Measurements from ENCODE around the gene ELMO1.

Gene ELMO1

DNA sequence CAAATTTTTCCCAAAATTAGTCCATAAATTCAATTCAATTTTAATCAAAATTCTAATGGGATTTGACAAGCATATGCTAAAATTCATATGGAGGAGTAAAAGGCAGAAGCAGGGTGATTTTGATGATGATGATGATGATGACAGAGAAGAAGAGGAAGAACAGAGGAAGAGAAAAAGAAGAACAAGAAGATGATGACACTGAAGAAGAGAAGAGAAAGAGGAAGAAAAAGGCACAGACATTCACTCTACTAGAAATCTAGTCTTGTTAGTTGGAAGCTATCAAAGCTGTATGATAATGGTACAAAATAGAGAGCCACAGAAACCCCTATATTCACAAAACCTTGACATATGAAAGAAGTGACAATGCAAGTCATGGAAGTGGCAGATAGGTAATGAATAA, 157.9 kb downstream of the ELMO1 start:
- DNase-seq, result no peak

DNA sequence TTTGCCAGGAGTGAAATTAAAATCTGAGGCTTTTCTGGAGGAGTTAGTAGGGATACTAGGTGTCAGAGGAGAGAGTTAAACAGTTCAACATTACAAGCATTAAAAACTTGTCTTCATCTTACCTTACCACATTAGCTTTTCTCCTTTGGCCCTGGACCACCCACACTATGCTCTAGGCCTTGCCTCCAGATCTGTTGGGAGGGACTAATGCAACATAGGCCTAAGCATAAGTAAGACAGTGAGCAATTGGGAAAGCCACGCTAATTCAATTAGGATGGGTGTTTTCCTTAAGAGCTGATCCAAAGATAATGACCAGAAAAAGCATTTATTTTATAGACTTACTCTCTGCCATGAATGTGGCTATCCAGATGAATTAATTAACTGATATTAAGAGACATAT, 158.9 kb downstream of the ELMO1 start:
- no peak for DNase-seq

DNA sequence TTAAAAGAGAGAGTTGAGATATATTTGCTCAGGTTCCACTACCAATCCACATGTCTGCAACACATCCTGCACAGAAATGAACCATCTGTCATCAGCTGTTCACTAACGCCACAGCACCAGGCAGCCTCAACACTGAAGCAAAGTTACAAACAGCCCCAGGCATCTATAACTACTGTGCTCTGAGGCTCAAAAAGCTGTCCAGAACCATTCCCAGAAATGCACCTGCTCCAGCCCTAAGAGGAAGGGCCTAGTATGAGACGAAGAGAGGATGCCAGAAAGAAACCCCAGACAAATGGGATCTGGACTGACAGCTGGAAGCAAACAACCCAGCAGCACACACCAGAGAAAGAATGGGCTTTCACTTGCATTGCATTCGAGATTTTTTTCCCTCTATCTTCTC, 159.3 kb downstream of the ELMO1 start:
- peak; percentile 26 for DNase-seq

DNA sequence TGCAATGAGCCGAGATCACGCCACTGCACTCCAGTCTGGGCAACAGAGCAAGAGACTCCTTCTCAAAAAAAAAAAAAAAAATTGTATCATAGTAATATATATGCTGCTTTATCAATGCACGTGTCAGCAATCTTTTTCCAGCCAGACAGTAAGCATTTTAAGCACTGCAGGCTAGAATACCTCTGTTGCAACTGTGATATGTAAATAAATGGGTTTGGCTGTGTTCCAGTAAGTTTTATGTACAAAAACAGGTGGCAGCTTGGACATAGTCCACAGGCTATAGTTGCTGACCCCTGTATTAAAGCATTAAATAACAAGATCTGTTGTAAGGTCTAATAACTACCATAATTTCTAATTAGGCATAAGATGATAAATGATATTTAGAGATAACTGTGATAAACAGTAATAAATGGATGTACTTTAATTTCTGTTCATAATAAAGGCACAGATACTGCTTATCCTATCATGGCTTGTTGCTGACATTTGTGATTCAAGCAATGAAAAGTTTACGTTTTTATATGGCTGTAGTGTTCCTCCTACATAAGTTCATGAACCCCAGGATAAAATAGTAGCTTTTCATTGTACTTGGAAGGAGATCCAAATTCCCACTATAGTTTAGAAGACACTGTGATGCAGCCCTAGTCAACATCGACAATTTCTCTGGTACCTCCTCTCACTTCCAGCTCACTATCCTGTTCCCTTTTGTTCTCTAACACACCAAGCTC, 161.4 kb downstream of the ELMO1 start:
- no peak for DNase-seq

DNA sequence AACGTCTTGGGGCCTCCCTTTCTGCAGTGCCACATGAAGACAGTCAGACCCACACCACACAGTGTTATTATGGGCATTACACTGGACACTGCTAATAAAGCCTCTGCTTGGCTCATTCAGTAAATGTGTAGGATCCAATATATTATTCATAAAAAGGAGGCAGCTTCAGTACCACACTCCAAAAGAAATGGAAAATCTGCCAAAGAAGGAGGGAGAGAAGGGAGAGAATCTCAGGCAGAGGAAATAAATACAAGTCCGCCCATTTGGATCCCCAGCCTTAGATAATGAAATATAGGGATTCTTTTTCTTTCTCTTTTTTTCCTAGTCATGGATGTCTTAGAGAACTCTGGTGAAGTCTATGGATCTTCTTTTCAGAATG, 162.2 kb downstream of the ELMO1 start:
- DNase-seq, result no peak

DNA sequence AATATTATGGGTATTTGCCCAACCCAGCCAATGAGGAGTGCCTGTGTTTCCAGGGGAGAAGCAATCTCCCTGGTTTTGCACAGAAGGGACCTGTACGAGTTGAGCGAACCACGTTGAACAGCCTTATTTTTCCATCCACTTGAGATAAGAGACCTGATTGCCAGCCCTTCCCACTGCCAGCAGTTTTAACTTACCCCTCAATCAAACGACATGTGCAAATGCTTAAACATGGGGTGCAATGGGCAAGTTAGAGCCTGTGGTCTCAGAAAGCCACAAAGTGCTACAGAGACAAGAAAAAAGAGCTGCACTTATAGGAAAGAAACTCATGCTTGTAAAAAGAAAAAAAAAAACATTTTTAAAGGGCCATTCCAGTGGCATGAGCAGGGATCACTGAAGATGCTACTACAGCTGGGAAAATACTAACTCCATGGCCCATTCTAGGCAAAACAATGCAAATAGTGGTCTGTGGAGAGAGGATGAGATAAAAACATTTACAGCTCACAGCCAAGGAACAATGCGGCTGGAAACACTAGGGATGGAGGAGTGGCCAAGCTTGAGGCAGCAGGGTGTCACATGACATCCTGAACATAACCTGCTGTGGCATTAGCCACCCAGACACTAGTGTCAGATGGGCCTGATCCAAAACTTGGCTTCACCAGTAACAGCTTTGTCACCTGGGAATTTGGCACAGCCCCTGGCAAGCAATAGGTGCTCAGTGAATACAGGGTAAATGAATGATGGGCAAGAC, 162.8 kb downstream of the ELMO1 start:
- DNase-seq, result no peak

DNA sequence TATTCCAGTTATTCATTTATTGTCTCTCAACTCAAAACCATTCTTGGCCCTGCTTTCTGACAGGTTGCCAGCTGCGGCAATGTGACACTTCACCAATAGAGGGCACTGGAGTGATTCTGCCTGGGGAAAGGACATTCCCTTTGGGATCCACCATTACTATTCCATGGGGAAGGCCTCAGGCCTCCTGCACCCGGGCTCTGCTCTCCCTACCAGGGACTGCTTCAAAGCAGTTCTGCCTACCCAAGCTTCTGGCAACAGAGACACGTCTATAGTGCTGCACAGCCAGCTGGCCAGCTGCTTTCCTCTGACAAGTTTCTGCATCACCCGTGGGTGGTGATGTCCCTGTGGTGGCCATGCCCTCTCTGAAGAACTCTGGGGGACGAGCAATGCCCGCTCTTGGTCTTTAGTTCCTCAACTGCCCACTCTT, 163.8 kb downstream of the ELMO1 start:
- DNase-seq, result no peak

DNA sequence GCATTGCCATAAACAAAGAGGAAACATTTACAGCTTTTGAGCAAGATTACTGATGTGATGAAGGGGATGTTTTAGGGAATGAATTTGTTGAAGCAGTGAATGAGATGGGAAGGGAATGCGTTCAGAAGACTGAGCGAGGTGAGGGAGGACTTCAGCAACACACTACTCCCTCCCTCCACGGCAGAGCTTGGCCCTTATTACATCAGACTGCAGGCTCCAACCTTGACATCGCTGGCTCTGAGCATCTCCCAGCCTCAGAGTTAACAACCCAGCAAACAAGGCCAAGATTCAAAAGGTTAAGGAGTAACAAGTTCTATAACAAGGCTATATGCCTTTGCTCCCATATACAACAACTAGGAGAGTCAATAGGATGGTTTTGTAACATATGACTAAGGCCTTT, 164.4 kb downstream of the ELMO1 start:
- no peak for DNase-seq

DNA sequence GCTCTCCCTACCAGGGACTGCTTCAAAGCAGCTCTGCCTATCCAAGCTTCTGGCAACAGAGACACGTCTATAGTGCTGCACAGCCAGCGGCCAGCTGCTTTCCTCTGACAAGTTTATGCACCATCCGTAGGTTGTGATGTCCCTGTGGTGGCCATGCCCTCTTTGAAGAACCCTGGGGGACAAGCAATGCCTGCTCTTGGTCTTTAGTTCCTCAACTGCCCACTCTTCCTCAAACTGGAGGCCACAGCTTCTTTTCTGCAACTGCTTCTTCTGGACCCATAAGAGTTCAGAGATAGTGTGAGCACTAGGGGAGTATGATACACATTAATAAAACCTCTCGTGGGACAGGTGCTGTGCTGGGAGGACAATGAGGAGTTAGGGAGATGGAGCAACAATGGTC, 164.9 kb downstream of the ELMO1 start:
- no peak for DNase-seq

DNA sequence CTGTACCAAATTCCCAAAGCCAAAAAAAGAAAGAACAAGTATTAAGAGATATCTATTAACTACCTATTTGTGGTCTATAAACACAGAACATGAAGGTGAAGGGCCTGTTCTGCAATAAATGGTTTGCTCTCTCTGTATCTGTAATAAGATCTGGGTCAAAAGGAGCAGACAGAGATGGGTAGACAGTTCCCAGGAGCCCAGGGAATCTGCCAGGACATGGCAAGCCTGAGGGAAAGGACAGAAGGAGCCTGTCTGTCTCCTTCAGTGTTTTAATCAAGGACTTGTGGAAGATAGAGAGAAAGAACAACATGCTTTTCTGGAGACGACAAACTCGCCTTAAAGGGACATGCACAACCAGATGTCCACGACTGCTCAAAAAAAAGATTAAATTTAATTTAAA, 165.7 kb downstream of the ELMO1 start:
- no peak for DNase-seq

DNA sequence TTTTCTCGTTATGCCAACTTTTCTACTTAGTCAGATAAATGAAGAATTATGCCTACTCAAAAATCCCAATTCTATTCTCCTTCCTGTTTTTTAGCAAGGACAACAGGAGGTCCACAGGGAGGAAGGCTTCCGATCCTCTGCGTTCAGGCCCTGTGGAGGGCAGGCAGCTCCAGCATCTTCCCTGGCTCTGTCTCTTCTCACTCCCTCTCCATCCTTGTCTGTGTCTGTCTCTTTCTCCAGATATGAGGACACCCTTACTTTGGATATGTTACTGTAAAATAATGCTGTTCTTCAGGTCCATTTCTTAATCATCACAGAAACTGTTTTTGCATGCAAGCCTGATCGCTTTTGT, 166.6 kb downstream of the ELMO1 start:
- no peak for DNase-seq

DNA sequence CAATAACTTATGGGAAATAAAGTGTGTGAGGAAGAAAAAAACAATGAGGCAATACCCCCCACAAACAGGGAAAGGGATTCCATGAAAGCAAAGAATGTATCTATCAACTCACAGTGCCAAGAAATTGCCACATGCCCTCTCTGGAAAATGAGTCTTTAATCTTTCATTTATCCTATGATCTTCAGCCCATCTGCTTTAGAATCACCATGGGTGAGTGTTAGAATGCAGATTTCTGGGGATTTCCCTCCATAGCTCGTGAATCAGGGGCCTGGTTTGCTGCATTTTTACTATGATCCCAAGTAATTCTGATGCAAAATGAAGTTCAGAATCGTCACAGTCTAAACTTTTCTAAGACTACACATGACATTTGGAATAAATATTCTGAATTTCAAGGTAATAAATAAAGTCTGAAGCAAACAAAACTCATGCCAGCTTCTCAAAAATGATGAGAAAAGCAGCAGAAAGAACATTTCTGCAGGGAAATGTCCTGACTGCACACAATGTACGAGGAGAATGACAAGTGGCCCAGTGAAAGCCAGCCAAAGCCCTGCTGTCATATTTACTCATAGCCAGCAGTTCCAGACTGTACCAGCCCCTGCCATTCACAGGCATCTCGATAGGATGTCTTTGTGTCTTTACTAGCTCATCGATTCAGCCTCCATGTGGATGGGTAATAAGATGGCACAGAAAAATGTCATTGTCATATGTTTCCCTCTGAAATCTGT, 167.1 kb downstream of the ELMO1 start:
- no peak for DNase-seq

DNA sequence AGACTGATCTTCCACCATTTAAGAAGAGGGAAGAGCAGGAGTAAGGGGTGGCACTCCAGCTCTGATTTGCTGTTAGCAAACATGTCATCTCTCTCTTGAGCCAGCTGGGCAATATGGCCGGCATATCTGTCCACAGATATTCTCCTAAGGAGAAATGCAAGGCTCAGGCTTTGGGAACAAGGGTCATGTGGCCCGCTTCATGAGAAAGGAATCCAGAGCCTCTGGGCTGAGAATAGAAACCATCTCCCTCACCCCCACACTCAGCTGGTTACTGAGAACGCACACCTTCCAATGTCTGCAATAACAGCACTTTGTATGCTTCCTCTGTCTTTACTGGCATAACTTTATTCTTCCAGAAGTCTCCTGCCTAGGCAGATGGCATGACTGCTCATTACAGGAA, 171.2 kb downstream of the ELMO1 start:
- DNase-seq, result no peak

DNA sequence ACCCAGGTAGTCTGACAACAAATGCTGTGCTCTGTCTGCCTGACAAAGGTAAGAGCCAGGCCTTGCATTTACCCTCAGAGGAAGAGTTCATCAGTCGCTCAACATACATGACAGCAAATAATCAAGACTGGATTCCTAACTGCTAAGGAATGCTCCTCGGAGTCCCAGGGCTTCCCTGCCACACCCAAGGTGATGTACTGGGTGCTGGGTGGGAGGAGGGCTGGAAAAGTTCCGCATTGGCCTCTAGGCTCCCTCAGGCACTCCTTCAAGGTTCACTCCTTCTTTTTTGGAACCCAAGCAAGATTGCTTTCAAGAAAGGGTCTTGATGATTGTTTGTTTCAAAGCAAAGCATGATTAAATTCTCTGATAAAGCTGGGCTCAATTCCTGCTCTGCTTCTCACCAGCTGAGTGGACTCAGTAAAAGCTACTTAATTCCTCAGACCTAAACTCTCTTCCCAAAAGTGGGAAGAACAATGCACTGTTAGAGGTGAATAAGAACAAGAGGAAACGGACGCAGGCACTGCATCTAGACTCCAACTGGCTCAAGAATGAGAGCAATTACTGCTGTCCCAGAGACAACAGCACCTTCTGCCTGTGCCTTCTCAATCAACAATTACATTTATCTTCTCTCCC, 173.5 kb downstream of the ELMO1 start:
- DNase-seq, result no peak

DNA sequence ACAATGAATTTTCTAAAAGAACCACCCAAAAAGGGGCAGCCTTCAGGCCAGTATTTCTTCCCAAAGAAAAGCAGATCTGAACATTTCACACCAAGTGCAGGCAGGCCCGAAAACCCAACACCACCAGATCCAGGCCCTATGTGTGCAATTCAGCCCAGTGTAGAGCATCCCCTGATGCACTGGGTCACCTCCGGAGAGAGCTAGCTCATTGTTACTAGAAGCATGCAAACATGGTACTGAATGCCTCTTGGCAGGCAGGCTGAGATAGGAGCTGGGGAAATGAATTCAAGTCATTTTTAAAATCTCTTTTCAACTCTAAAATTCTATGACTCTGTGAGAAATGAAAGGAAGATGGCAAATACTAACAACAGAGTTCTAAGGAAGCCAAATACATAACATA, 174.8 kb downstream of the ELMO1 start:
- DNase-seq, result no peak

DNA sequence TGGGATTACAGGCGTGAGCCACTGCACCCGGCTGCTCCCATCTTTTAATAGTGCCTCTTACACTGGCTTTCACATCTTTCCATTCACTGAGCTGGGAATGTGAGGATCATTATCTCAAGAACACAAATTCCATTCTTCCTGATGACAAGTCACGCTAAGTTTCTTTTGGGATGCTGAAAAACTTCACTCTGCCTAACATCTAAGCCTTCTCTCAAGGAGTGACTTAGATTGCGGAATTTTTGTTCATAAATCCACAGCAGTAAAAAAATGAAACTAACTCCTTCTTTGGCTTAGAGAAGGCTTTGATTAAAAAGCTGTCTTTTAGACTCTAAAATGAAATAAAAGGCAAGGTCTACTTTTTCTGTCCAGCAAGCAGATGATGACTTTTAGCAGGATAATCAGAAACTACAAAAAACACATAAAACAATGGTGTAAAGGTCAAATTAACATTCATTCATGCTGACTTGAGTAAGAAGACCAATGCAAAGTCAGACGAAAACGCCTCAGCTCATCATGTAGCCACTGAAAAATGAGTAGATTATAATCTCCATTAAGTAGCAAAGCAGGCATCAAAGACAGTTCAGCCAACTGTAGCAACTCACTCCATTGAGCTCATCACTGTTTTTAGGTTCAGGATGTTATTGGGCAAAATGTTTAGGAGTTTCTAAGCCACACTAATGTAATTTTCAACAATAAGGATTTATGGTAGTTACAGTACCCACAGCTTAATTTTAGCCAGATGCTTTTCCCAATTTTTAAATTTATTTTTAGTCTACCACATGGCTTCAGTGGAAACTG, 178.8 kb downstream of the ELMO1 start:
- DNase-seq, result no peak

DNA sequence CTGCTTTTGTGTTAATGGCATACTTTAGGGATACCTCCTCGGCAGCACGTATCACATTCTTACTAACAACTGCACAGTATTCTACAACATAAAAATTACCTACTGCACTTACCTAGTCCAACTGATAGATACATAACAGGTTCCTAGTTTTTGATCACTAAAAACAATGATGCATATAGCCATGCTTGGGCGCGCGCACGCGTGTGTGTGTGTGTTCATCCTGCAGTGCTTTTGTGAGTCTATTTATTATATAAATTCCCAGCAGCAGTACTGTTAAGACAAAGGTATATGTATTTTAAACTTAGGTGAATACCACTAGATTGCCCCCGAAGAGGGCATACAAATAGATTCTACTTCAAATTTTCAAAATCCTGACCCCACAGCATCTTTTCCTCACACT, 181.4 kb downstream of the ELMO1 start:
- DNase-seq, result no peak

DNA sequence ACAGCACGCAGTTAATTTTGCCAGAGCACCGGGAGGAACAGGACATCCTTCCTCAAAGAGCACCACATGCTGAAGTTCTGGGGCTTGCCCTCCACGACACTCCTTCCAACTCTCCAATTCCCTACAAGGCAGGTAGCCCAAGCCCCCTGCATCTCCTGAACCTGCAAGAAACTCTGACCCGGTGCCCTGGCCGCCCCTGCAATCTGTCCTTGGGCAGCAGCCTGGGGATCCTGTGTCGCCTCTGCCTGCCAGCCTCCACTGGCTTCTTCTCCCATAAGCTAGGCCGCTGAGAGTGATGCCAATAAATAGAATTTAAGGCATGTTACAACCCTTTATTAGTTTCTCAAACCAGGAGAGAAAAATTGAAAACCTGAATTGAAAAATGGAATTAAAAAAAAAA, 182.8 kb downstream of the ELMO1 start:
- no peak for DNase-seq

DNA sequence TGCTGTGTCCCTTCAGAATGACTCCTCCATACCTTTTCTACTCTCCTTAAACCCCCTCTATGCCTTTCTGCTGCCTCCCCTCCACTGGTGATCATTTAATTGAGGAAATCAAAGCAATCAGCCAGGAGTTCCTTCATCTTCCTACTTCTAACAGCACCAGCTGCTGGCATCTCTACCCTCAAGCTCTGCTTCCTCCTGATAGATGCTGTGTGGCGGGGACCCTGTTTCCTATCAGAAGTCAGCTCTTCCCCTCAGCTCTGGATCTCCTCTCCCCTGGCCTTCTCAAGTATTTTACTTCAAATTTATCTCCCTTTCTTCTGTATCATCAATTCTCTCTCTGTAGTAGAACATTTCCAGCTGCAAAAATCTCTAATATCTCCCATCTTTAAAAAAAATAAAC, 183.7 kb downstream of the ELMO1 start:
- no peak for DNase-seq

DNA sequence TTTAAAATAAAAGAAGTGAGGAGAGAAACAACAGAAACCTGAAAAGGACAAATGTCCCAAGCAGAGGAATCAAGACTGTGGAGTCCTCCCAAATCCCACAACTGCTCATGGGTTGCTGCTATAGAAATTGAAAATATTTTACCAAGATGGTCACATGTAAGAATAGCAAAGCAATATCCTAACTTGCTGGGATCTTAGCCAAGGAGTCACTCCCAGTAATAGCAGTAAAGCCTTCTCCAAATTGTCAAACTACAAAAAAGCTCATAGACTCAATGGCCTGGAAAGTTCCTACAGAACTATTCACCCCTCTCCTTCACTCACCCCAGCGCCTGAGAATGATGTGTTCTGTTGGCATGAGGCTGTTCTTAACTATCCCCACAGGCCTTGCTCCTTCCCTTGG, 186.5 kb downstream of the ELMO1 start:
- DNase-seq, result no peak

DNA sequence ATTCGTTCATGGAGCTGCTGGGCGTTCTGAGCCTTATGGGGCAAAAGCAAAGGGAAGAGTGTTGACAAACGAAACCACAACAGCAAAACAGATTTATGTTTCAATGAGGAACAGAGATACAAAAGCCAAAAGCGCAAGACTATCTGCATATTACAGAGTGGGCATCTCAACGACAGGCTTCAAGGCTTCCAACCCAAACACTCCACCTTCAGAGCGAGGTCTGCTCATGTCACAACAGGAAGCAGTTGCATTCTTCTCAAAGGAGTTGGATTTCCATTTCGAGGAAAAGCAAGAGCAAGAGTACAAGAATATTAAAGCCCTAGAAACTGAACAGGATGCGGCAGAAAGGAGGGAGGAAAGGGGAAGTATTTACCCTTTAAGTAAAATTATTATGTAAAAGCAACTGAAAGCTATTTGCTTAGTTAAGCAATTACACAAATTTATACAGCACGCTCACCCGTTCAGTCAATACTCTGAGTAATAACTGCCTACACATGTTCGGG, 189.3 kb downstream of the ELMO1 start:
- DNase-seq, result no peak

DNA sequence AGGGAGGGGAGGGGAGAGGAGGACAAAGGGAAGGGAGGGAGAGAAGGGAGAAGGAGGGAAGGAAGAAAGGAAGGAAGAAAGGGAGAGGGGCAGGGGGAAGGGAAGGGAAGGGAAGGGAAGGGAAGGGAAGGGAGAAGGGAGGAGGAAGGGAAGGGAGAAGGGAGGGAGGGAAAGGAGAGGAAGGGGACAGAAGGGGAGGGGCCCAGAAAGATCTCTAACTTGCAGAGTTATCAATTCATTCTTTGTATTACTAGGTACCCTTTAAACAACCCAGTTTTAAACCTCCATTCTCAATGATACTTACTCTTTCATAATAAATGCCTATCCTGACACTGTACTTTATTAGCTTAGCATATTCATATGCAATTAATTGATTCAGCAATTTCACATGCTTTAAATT, 192.0 kb downstream of the ELMO1 start:
- no peak for DNase-seq

Measured in NCI-H2171 (cell line).